ENCODE data around the gene CDC45. TPM values are rescaled to one million over a fixed set of nuclear protein-coding genes. Genes with fewer than 3 reads are reported as not detected.
"Not testable (repeated sequence)": the region's sequence is repeated elsewhere in the genome, so short reads cannot be mapped to it uniquely, and the experiment has no call there.

CDC45 gene
- total and polyA plus RNA-seq, 12 donors: 0.87 to 7.7 (median 1.4) TPM; not detected in 1

DNA sequence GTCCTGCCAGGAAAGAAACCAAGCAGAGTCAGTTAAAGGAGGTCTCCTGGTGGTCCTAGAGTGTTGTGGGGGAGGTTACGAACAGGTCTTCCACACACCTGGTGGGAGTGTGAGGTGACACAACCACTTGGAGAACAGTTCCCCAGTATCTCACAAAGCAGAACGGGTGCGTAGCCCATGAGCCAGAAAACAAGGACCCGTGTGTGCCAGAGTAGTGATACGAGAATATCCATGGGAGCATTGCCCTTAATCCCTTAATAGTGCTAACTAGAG lies 66.2 kb downstream of the CDC45 start:
- no peaks in the 10 kb centered on the region for H3K4me1 ChIP-seq (replicated peaks in 1 of 2)
- no peak for DNase-seq
- no peaks in the 10 kb centered on the region for H3K36me3 ChIP-seq (replicated peaks in 1 of 2)
- 75 to 85% (median 80%) methylated on average over 5 of the region's 5 CpGs for WGBS, 4 donors
- H3K27me3 ChIP-seq: no peaks in the 10 kb centered on the region
- intact Hi-C loops (cut with DNase I): no loop called here
- no peaks in the 10 kb centered on the region for H3K9me3 ChIP-seq (replicated peaks in 1 of 3)
- no peak overlapping the region for H3K27ac ChIP-seq
- no peak overlapping the region for H3K4me3 ChIP-seq
- TF ChIP-seq, protein P1, sequence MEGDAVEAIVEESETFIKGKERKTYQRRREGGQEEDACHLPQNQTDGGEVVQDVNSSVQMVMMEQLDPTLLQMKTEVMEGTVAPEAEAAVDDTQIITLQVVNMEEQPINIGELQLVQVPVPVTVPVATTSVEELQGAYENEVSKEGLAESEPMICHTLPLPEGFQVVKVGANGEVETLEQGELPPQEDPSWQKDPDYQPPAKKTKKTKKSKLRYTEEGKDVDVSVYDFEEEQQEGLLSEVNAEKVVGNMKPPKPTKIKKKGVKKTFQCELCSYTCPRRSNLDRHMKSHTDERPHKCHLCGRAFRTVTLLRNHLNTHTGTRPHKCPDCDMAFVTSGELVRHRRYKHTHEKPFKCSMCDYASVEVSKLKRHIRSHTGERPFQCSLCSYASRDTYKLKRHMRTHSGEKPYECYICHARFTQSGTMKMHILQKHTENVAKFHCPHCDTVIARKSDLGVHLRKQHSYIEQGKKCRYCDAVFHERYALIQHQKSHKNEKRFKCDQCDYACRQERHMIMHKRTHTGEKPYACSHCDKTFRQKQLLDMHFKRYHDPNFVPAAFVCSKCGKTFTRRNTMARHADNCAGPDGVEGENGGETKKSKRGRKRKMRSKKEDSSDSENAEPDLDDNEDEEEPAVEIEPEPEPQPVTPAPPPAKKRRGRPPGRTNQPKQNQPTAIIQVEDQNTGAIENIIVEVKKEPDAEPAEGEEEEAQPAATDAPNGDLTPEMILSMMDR (IDR thresholded peaks at IDR 0.05): no peak
- no peak for TF ChIP-seq POLR2A (IDR thresholded peaks at IDR 0.05)

GRCh38 chr22:19546680-19547079 lies 67.0 kb downstream of the CDC45 start:
- 57 to 69% (median 60%) methylated on average over 6 of the region's 6 CpGs for WGBS, 4 donors
- Histone ChIP-seq H3K4me1 (replicated peaks in 1 of 2) (no peaks in the 10 kb centered on the region), H3K36me3 (replicated peaks in 1 of 2) (no peaks in the 10 kb centered on the region), H3K9me3 (replicated peaks in 1 of 3) (no peaks in the 10 kb centered on the region), H3K4me3 (no peak overlapping the region), H3K27me3 (no peaks in the 10 kb centered on the region), H3K27ac (no peak overlapping the region)
- DNase-seq: no peak
- no peak for TF ChIP-seq POLR2A (IDR thresholded peaks at IDR 0.05)
- TF ChIP-seq, protein P1 (IDR thresholded peaks at IDR 0.05): no peak
- intact Hi-C loops (cut with DNase I): no loop called here

- intact Hi-C loops (cut with DNase I): no loop called here
- TF ChIP-seq POLR2A (IDR thresholded peaks at IDR 0.05): no peak
- no peak for DNase-seq
These were observed 67.9 kb downstream of the CDC45 start for GRCh38 chr22:19547620-19548019.

DNA sequence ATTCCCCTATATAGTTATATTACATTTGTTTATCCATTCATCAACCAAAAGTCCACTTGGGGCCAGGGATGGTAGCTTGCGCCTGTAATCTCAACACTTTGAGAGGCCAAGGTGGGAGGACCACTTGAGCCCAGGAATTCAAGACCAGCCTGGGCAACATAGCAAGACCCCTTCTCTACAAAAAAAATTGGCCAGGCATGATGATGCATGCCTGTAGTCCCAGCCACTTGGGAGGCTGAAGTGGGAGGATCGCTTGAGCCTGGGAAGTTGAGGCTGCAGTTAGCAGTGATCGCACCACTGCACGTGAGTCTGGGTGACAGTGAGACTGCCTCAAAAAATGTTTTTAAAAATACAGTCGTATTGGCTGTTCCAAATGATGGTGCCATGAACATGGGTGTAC lies 68.7 kb downstream of the CDC45 start:
- 86 to 91% (median 89%) methylated on average over 5 of the region's 5 CpGs for WGBS, 4 donors
- H3K4me3 ChIP-seq; intact Hi-C loops (cut with DNase I); H3K4me1 ChIP-seq (replicated peaks in 1 of 2); DNase-seq; H3K9me3 ChIP-seq (replicated peaks in 1 of 3); H3K27ac ChIP-seq; H3K27me3 ChIP-seq; H3K36me3 ChIP-seq (replicated peaks in 1 of 2): not testable (repeated sequence)

More at GRCh38 chr22:19547620-19548019, 67.9 kb downstream of the CDC45 start:
- H3K4me3 ChIP-seq: no peak overlapping the region
- no peaks in the 10 kb centered on the region for H3K36me3 ChIP-seq (replicated peaks in 1 of 2)
- WGBS, 4 donors: 79 to 93% (median 89%) methylated on average over 7 to 8 of the region's 8 CpGs
- H3K4me1 ChIP-seq (replicated peaks in 1 of 2): no peaks in the 10 kb centered on the region
- H3K9me3 ChIP-seq (replicated peaks in 1 of 3): no peaks in the 10 kb centered on the region
- H3K27ac ChIP-seq: no peak overlapping the region
- no peaks in the 10 kb centered on the region for H3K27me3 ChIP-seq

DNA sequence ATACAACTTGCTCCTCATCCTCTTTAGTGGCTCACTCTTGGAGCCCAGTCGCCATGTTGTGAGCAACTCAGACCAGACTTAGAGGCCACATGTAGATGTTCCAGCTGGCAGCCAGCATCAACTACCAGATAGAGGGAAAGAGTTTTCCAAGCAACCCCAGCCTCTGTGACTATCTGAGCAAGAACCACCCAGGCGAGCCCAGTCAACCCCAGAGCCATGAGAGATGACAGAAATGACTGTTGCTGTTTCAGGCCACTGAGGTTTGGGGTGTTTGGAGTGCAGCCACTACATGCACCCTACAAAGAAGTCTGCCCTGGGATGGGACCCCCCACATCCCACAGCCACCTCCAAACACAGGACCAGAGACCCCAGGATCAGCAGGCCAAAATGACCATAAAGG lies 69.2 kb downstream of the CDC45 start:
- no peak overlapping the region for H3K27ac ChIP-seq
- H3K9me3 ChIP-seq (replicated peaks in 1 of 3): no peaks in the 10 kb centered on the region
- H3K4me1 ChIP-seq (replicated peaks in 1 of 2): no peaks in the 10 kb centered on the region
- no peaks in the 10 kb centered on the region for H3K36me3 ChIP-seq (replicated peaks in 1 of 2)
- no peak overlapping the region for H3K4me3 ChIP-seq
- no peak for DNase-seq
- H3K27me3 ChIP-seq: no peaks in the 10 kb centered on the region
- 73 to 89% (median 85%) methylated on average over 2 of the region's 2 CpGs for WGBS, 4 donors
- no peak for TF ChIP-seq POLR2A (IDR thresholded peaks at IDR 0.05)
- TF ChIP-seq, protein P1 (IDR thresholded peaks at IDR 0.05): no peak
- intact Hi-C loops (cut with DNase I): no loop called here

All from adrenal gland (tissue), 12 donors.